Measurements from ENCODE around the gene ORAI2.
"Not testable (repeated sequence)": the region's sequence is repeated elsewhere in the genome, so short reads cannot be mapped to it uniquely, and the experiment has no call there.

The ORAI2 gene

GRCh38 chr7:102463841-102464576 is 30.6 kb downstream of the ORAI2 start:
- peak overlapping the region; percentile 84 for H3K4me3 ChIP-seq (ENCODE audit: low read length)
- TF ChIP-seq ZNF274 (IDR thresholded peaks at IDR 0.05; ENCODE audit: low read depth, low read length): no peak

- no peak for TF ChIP-seq ZNF274 (IDR thresholded peaks at IDR 0.05; ENCODE audit: low read depth, low read length)
Observed at GRCh38 chr7:102464577-102465280, 31.4 kb downstream of the ORAI2 start, which contains the start of the genes ALKBH4 and LRWD1. TSS of gene ALKBH4 (minus strand) at chr7:102464863. CDS start at chr7:102464836, 27 bp downstream. TSS of gene LRWD1 (plus strand) at chr7:102464984. CDS start at chr7:102465081, 97 bp downstream.

GRCh38 chr7:102466097-102466496 is 32.7 kb downstream of the ORAI2 start:
- no peak for TF ChIP-seq ZNF274 (IDR thresholded peaks at IDR 0.05; ENCODE audit: low read depth, low read length)
- H3K4me3 ChIP-seq (ENCODE audit: low read length): no peak overlapping the region; the same call in 1 of the 2 replicates

More at GRCh38 chr7:102464577-102465280, 31.4 kb downstream of the ORAI2 start, which contains the start of the genes ALKBH4 and LRWD1:
- peak within 1 kb of the TSS; percentile 84 for H3K4me3 ChIP-seq (ENCODE audit: low read length)

- TF ChIP-seq ZNF274 (IDR thresholded peaks at IDR 0.05; ENCODE audit: low read depth, low read length): no peak
- no peak overlapping the region for H3K4me3 ChIP-seq (ENCODE audit: low read length)
Observed at GRCh38 chr7:102467581-102468477, 34.5 kb downstream of the ORAI2 start.

- H3K4me3 ChIP-seq (ENCODE audit: low read length): no peak overlapping the region
- TF ChIP-seq ZNF274 (IDR thresholded peaks at IDR 0.05; ENCODE audit: low read depth, low read length): no peak
Observed at GRCh38 chr7:102468478-102469350, 35.3 kb downstream of the ORAI2 start.

- H3K4me3 ChIP-seq (ENCODE audit: low read length): no peak overlapping the region
- no peak for TF ChIP-seq ZNF274 (IDR thresholded peaks at IDR 0.05; ENCODE audit: low read depth, low read length)
Observed at GRCh38 chr7:102469351-102469971, 36.1 kb downstream of the ORAI2 start.

- H3K4me3 ChIP-seq (ENCODE audit: low read length): no peak overlapping the region
- TF ChIP-seq ZNF274 (IDR thresholded peaks at IDR 0.05; ENCODE audit: low read depth, low read length): no peak
Observed at GRCh38 chr7:102469972-102470825, 36.8 kb downstream of the ORAI2 start.

- no peak overlapping the region for H3K4me3 ChIP-seq (ENCODE audit: low read length)
- TF ChIP-seq ZNF274 (IDR thresholded peaks at IDR 0.05; ENCODE audit: low read depth, low read length): no peak
Observed at GRCh38 chr7:102471791-102472125, 38.4 kb downstream of the ORAI2 start.

- TF ChIP-seq ZNF274 (IDR thresholded peaks at IDR 0.05; ENCODE audit: low read depth, low read length): no peak
- no peak overlapping the region for H3K4me3 ChIP-seq (ENCODE audit: low read length)
Observed at GRCh38 chr7:102472126-102473041, 39.0 kb downstream of the ORAI2 start.

GRCh38 chr7:102473271-102473991 is 40.1 kb downstream of the ORAI2 start:
- H3K4me3 ChIP-seq (ENCODE audit: low read length): no peak overlapping the region
- TF ChIP-seq ZNF274 (IDR thresholded peaks at IDR 0.05; ENCODE audit: low read depth, low read length): no peak

- not testable (repeated sequence) for H3K4me3 ChIP-seq (ENCODE audit: low read length)
Observed at GRCh38 chr7:102474116-102474515, 40.7 kb downstream of the ORAI2 start.

GRCh38 chr7:102474736-102475435 is 41.5 kb downstream of the ORAI2 start:
- H3K4me3 ChIP-seq (ENCODE audit: low read length): not testable (repeated sequence)

GRCh38 chr7:102478314-102479208 is 45.2 kb downstream of the ORAI2 start, which contains the start of gene POLR2J:
TSS of gene POLR2J (minus strand) at chr7:102478922. CDS start at chr7:102478860, 62 bp downstream.
- H3K4me3 ChIP-seq (ENCODE audit: low read length): peak within 1 kb of the TSS; percentile 58; the same call in 1 of the 2 replicates

GRCh38 chr7:102479209-102479584 is 45.8 kb downstream of the ORAI2 start:
- H3K4me3 ChIP-seq (ENCODE audit: low read length): not testable (repeated sequence)

Data from GM08714 (cell line).